GM19328 (cell line): Measurements from ENCODE around the gene CDS1.
"Not testable (repeated sequence)": the region's sequence is repeated elsewhere in the genome, so short reads cannot be mapped to it uniquely, and the experiment has no call there.

Experiments
- ATAC-seq: cut with Tn5 transposase; IDR thresholded peaks from one replicate; pipeline ENCODE4 v1.9.1; 2021; ENCODE audit warnings: mild to moderate bottlenecking, moderate library complexity; ENCODE audit not compliant: unreplicated experiment

CDS1 gene

GRCh38 chr4:84582988-84583875 lies at the start of gene CDS1:
Gene CDS1, plus strand, starts transcription at chr4:84583127. Its CDS starts 275 bp downstream, at chr4:84583402.
- ATAC-seq, result peak; percentile 30

GRCh38 chr4:84535901-84536300 lies 47.0 kb upstream of the CDS1 start:
- no peak for ATAC-seq

DNA sequence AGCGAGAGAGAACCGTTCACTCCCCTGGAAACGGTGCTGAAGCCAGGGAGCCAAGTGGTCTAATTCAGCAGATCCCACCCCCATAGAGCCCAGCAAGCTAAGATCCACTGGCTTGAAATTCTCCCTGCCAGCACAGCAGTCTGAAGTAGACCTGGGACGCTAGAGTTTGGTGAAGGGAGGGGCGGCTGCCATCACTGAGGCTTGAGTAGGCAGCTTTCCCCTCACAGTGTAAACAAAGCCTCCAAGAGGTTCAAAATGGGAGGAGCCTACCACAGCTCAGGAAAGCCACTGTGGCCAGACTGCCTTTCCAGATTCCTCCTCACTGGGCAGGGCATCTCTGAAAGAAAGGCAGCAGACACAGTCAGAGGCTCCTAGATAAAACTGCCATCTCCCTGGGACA lies 37.8 kb upstream of the CDS1 start:
- no peak for ATAC-seq

DNA sequence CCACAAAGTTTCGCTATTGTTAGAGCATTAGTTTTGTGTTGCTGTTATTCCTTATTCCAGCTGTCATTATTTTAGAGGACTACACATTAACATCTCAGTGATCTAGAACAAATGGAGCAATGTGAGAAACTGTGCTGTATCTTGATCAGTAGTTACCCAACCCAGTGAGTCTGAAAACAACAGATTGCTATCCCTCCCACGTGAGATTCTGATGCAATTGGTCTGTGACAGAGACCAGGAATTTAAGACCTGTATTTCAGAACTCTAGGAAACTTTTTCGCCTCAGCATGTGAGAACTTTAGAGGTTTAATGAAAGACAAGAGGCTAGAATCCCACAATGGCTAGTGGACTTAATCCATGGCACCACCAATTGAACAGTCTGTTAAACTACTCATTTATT lies 35.7 kb upstream of the CDS1 start:
- ATAC-seq, result no peak

DNA sequence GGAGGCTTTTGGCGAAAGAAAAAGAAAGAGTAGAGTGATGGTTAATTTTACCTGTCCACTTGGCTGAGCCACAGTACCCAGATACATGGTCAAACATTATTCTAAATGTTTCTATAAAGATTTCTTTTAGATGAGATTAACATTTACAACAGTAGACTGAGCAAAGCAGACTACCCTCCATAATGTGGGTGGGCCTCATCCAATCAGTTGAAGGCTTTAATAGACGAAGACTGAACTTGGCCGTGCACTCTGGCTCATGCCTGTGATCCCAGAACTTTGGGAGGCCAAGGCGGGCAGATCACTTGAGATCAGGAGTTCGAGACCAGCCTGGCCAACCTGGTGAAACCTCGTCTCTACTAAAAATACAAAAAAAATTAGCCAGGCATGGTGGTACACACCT lies 33.7 kb upstream of the CDS1 start:
- not testable (repeated sequence) for ATAC-seq

DNA sequence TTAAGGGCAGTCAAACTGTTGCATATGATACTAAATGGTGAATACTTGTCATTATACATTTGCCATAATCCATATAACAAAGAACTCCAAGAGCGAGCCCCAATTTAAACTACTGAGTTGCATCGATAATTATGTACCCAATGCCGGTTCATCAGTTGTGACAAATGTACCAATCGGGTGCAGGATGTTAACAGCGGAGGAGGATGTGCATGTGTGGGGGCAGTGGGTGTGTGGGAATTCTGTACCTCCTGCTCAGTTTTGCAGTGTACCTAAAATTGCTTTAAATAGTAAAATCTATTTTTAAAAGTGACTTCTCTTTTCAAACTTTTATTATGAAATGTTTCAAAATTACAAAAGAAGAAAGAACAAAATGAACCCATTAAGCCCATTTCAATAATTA lies 20.8 kb upstream of the CDS1 start:
- ATAC-seq, result no peak

- no peak for ATAC-seq
Measured at GRCh38 chr4:84563002-84563401, 19.9 kb upstream of the CDS1 start.

DNA sequence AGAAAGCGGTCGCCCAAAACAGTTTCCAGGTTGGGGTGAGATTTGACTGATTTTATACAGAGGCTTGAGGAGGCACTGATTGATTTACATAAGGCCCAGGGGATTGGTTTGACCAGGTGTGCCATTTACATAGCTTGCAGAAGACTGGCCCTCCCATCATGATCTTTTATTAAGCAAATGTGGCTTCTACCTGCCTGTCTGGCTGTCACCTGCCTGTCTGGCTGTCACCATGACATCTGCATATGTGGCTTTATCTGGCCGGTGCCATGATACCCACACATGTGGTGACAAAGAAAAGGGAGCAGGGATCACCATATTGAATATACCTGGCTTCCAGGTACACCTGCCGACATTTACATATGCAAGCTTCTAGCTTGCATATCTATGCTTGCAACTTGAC lies 17.0 kb upstream of the CDS1 start:
- no peak for ATAC-seq

GRCh38 chr4:84568496-84568895 lies 14.4 kb upstream of the CDS1 start:
- ATAC-seq, result no peak

DNA sequence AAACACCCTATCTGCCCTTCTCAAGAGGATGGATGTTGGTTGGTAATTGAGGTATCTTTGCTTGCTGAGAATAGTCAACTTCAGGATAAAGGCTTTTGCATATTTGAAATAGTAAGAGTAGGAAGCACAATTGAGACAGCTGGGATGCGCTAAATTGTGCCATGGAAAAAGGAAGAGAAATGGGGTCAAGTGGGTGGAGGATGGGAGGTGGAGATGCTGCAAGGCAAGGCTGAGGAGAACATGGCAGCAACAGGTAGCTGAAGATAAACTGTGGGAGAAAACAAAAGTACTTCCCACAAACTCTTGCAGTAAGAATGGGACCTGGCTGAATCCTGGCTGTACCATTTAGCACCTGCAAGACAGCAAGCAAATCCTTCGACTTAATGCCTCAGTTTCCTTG lies 13.9 kb upstream of the CDS1 start:
- ATAC-seq, result no peak

- ATAC-seq, result no peak
Measured at GRCh38 chr4:84573385-84574068, 9.4 kb upstream of the CDS1 start.

- ATAC-seq, result no peak
Measured at GRCh38 chr4:84574069-84574720, 8.7 kb upstream of the CDS1 start.

DNA sequence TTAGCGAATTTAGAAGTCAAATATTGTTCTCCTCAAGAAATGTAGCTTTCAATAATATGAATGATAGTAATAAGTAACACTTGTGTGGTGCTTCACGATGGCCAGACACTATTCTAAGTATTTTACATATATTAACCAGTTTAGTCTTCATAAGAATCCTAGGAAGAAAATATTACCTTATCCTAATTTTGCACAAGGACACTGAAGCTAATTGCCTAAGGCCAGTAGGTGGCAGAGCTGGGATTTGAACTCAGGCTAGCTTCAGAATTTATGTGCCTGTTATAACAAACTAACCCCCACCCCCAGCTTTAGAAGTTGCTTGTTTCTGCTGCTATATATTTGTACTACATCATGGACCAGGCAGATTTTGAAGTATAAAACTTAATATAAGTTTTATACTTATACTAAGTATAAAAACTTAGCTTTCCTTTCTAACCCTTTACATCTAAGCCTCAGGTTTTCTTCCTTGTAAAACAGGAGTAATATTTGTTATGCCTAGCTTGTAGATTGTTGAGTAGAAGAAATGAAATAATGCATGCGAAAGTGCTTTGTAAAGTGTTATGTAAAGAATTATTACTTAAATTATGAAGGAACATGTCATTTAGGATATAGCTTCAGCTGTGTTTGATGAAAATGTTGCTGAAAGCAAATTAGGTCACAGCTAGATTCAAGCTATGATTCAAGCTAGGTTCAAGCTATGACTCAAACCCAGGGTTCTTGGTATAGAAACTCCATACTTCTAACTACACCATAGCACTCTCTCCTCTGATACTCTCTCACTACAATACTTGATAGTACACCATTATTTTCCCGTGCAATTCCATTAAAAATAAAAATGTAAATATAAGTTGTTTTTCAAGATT lies 4.2 kb upstream of the CDS1 start:
- ATAC-seq, result no peak

DNA sequence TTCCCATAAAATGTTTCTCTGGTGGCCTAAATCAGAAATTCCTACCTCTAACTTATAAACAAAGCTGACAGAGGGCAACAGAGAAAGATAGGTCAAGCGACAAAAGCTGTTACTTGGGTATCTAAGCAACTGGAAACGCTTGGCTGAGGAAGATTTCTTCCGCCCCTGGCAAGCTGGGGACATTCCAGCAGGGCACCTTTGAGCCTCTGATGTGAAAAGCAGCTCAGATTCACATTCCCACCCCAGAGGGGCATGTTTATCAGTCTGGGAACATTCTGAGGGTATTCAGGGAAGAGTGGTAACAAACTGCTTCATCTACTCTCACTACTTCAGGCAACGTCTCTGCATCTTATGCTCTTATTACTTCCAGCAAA lies 3.5 kb upstream of the CDS1 start:
- no peak for ATAC-seq

DNA sequence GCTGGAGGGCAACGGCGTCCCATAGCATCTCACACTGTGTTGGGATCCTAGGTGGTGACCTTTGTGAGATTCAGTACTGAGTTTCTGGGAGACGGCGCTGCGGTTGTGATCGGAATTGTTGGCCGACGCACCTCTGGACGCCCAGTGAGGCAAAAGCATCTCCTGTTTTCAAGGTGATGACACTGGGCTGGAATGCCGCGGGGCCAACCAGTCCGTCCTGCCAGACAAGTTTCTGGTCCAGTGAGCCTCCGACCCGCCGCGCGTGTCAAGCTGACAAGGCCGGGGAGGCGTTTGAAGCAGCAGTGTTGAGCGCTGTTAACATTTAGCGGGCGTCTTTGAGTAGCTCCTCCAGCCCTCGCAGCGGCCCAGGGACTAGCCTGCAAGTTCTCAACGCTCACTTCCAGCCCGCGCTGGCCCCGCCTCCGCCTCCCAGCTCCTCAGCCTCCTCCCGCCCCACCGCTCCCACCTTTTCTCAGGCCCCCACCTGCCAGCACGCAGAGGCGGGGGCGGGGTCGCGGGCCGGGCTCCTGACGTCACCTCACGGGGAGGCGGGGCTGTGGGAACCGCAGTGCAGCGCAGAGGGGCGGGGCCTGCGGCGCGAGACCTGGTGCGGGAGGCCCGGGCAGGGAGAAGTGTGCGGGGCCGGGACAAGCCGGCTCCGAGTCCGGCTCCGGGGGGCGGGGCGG lies 482 bp upstream of the CDS1 start:
- ATAC-seq, result peak; percentile 58

- no peak for ATAC-seq
Measured at GRCh38 chr4:84583876-84584380, 1.0 kb downstream of the CDS1 start.

DNA sequence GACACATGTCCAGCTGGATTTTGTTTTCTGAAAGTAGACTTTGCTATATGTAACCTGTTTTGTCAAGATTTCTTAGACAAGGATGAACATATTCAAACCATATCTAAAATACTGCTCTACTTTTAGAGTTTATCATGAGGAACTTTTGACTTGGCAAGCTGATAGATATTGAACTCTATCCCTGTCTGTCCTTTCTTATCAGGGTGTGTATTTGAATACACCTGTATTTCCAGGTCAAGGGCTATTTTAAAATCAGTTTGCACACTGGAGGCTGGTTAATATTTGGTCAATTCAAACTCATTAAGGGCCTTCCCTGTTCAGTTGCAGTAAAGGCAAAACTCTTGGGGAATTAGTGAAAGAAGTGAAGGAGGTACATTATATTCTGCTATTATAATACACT lies 2.3 kb downstream of the CDS1 start:
- ATAC-seq, result no peak

DNA sequence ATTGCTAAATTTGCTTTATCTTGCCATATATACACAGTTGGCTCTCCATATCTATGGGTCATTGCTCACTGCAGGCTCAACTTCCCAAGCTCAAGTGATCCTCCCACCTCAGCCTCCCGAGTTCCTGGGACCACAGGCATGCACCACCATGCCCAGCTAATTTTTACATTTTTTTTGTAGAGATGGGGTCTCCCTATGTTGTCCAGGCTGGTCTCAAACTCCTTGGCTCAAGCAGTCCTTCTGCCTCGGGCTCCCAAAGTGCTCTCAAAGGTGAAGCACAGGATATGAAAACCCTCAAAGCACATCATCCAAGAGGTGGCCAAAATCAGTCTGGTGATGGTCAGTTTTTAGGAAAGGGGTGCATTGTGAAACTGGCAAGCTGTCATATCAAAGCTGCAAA lies 11.8 kb downstream of the CDS1 start:
- no peak for ATAC-seq

DNA sequence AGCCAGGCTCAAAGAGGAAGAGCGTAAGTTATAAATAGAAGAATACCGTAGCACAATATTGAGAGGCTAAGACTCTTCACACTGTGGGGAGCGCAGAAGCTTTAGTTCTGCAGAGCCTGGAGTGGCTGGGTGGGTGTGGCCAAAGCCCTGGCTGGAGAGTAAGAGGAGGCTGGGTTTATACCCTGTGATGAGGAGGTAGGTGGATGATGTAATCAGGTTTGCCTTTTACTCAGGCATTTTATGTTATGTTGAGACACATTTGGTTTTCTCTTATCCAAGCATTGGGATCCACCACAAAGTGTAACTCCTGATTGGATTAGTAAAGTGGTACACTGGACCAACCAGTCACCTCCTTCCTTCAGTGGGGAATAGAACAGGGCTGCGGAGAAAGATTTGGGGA lies 13.9 kb downstream of the CDS1 start:
- ATAC-seq, result no peak

GRCh38 chr4:84597450-84597849 lies 14.5 kb downstream of the CDS1 start:
- ATAC-seq, result no peak
